ENCODE data around the gene SLC29A4.
"Not testable (repeated sequence)": the region's sequence is repeated elsewhere in the genome, so short reads cannot be mapped to it uniquely, and the experiment has no call there.

The SLC29A4 gene

DNA sequence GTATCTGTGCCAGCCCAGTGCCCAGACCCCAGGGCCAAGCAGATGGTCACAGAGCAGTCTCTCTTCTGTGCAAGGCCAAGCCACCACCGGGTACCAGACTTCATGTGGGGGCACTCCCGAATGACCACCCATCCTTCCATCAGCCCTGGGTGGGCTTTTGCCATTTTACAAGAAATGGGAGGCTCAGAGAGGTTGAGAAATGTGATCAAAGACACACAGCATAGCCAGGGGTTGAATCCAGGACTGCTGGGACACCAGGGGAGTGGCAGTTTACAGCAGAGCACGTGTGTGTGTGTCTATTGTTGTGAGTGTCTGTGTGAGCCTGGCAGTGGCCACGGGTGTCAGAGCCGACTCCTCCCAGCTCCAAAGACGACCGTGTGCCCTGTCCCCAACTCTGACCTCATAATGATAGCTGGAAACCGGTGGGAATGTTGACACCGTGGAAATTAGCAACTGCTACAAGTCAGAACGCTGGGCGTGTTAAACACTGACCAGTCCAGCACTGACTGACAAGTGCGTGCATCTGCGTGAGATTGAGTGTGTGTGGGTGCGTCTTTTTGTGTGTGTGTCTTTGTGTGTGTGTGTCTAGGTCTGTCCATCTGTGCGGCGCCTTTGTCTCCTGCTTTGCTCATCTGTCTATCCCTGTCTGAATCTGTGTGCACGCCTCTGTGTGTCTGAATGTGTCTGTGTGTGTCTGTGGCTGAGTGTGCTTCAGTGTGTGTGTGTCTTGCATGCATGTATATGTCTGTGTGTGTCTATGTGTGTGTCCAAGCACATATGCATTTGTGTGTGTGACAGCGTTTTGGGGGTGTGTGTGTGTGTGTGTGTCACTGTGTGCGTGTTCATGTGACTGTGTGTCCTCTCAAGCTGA, 17.2 kb upstream of the SLC29A4 start:
- TF ChIP-seq, protein P1, sequence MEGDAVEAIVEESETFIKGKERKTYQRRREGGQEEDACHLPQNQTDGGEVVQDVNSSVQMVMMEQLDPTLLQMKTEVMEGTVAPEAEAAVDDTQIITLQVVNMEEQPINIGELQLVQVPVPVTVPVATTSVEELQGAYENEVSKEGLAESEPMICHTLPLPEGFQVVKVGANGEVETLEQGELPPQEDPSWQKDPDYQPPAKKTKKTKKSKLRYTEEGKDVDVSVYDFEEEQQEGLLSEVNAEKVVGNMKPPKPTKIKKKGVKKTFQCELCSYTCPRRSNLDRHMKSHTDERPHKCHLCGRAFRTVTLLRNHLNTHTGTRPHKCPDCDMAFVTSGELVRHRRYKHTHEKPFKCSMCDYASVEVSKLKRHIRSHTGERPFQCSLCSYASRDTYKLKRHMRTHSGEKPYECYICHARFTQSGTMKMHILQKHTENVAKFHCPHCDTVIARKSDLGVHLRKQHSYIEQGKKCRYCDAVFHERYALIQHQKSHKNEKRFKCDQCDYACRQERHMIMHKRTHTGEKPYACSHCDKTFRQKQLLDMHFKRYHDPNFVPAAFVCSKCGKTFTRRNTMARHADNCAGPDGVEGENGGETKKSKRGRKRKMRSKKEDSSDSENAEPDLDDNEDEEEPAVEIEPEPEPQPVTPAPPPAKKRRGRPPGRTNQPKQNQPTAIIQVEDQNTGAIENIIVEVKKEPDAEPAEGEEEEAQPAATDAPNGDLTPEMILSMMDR (IDR thresholded peaks at IDR 0.05), result no peak
- no peak overlapping the region for H3K9ac ChIP-seq
- H3K4me3 ChIP-seq (ENCODE audit: low read depth, low read length), result no peak overlapping the region
- H3K9me3 ChIP-seq (ENCODE audit: control insufficient read depth, low read length), result no peaks in the 10 kb centered on the region
- no peaks in the 10 kb centered on the region for H3K27me3 ChIP-seq (ENCODE audit: control insufficient read depth, insufficient read depth, low read length)
- no peak overlapping the region for H2AFZ ChIP-seq
- no peak overlapping the region for H3K27ac ChIP-seq
- H3K4me1 ChIP-seq, result no peaks in the 10 kb centered on the region
- H3K79me2 ChIP-seq, result no peaks in the 10 kb centered on the region
- H3K36me3 ChIP-seq (ENCODE audit: control insufficient read depth, insufficient read depth, low read length), result no peaks in the 10 kb centered on the region
- H3K4me2 ChIP-seq (ENCODE audit: low read length), result no peak overlapping the region

DNA sequence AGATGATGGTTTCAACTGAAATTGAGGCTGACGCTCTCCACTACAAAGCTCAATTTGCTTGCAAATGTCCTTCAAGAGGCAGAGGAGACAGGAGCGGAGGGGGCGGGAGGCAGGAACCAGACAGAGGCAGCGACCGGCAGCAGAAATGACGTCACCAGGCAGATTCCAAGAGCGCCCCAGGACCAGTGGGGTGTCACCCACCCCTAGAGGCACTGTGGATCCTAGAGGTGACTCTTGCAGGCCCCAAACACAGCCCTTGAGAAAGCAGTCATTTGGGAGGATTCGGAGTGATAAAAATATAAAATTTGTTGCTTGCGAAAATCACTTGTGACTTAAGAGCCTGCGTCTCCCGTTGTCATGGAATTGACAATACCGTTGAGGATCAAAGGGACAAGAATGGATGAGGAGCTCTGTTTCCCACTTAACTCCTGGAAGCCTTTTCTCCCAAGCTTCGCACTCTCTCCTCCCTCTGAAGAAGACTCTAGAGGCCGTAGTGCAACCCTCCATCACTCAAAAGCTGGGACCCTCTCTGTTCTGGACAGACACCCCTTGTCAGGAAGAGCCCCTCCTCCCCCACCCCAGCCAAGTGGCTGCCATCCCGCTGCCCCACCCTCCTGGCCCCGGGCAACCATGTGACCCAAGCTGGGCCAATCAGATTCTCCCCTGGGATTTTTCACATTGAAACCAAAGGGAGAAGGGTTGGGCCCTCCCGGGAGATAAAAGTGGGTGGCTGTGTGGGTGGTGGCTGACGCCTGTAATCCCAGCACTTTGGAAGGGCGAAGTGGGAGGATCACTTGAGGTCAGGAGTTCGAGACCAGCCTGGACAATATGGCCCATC, 16.3 kb upstream of the SLC29A4 start:
- Histone ChIP-seq H3K36me3 (ENCODE audit: control insufficient read depth, insufficient read depth, low read length) (no peaks in the 10 kb centered on the region), H3K27ac (no peak overlapping the region), H3K4me2 (ENCODE audit: low read length) (no peak overlapping the region), H3K9ac (no peak overlapping the region), H2AFZ (no peak overlapping the region), H3K9me3 (ENCODE audit: control insufficient read depth, low read length) (no peaks in the 10 kb centered on the region), H3K79me2 (no peaks in the 10 kb centered on the region), H3K4me1 (no peaks in the 10 kb centered on the region), H3K27me3 (ENCODE audit: control insufficient read depth, insufficient read depth, low read length) (no peaks in the 10 kb centered on the region), H3K4me3 (ENCODE audit: low read depth, low read length) (no peak overlapping the region)
- TF ChIP-seq, protein P1 (IDR thresholded peaks at IDR 0.05), result no peak

DNA sequence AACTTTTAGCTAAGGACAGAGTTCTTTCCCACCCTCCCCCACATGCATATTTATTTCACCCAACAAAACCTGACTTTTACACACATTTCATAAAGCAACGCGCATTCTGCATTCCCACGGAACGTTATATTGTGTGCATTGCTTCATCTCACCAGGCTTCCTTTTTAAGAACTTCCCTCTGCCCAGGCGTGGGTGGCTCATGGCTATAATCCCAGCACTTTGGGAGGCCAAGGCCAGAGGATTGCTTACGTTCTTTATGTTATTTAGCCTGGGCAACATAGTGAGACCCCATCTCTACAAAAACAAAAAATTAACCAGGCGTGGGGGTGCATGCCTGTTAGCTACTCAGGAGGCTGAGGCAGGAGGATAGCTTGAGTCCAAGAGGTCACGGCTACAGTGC, 14.9 kb upstream of the SLC29A4 start:
- not testable (repeated sequence) for H3K4me1 ChIP-seq, H2AFZ ChIP-seq, H3K9ac ChIP-seq

DNA sequence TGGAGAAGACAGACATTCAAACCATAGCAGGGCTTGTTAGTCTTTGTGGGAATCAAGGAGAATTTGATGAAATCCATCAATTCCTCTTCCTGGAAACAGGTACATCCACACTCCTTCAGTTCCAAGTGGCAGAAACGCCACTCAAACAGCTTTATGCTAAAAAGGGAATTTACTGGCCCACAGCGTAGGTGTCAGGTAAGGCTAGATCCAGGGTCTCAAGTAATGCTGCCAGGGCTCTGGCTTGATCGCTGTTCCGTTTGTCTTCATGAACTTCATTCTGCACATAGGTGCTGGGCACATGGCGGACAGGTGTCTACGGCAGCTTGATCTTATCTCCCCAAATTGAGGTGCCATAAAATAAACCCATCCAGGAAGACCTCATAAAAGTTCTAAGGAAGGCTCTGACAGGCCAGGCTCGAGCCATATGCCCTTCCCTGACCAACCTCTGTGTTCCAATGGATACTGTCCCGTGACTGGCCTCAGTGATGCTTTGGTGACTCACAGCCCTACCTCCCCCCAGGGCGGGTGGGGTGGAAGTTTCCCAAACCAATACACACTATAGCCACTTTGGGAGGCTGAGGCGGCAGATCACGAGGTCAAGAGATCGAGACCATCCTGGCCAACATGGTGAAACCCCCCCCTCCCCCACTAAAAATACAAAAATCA, 12.6 kb upstream of the SLC29A4 start:
- H3K4me2 ChIP-seq (ENCODE audit: low read length); H3K9ac ChIP-seq; H3K9me3 ChIP-seq (ENCODE audit: control insufficient read depth, low read length); H2AFZ ChIP-seq; H3K36me3 ChIP-seq (ENCODE audit: control insufficient read depth, insufficient read depth, low read length); H3K4me1 ChIP-seq; H3K27ac ChIP-seq; H3K27me3 ChIP-seq (ENCODE audit: control insufficient read depth, insufficient read depth, low read length); H3K79me2 ChIP-seq; H3K4me3 ChIP-seq (ENCODE audit: low read depth, low read length): not testable (repeated sequence)

More for the DNA sequence above, 14.9 kb upstream of the SLC29A4 start:
- H3K4me2 ChIP-seq (ENCODE audit: low read length); H3K27ac ChIP-seq; H3K27me3 ChIP-seq (ENCODE audit: control insufficient read depth, insufficient read depth, low read length); H3K79me2 ChIP-seq; H3K9me3 ChIP-seq (ENCODE audit: control insufficient read depth, low read length); H3K4me3 ChIP-seq (ENCODE audit: low read depth, low read length); H3K36me3 ChIP-seq (ENCODE audit: control insufficient read depth, insufficient read depth, low read length): not testable (repeated sequence)

DNA sequence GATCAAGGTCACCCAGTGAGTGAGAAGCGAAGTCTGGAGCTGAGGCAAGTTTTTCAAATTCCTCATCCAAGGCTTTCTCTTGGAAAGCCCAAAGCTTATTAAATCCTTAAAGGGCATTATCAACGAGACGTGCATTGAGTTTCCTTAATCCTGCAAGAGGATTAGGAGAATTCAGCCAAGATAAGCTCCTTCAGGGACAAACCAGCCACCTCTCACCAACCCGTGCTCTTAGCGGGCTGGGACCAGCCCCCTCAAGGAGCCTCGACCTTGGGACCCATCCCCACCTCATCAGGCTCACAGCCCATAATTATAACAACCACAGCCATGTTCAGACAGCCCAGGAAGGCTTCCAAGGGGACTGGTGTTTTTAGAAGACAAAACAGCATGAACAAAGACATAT, 12.0 kb upstream of the SLC29A4 start:
- no peak overlapping the region for H3K4me3 ChIP-seq (ENCODE audit: low read depth, low read length)
- H3K27me3 ChIP-seq (ENCODE audit: control insufficient read depth, insufficient read depth, low read length), result no peaks in the 10 kb centered on the region
- H3K4me1 ChIP-seq, result no peaks in the 10 kb centered on the region
- no peaks in the 10 kb centered on the region for H3K79me2 ChIP-seq
- H3K4me2 ChIP-seq (ENCODE audit: low read length), result no peak overlapping the region
- H2AFZ ChIP-seq, result no peak overlapping the region
- no peaks in the 10 kb centered on the region for H3K9me3 ChIP-seq (ENCODE audit: control insufficient read depth, low read length)
- TF ChIP-seq, protein P1 (IDR thresholded peaks at IDR 0.05), result no peak
- no peaks in the 10 kb centered on the region for H3K36me3 ChIP-seq (ENCODE audit: control insufficient read depth, insufficient read depth, low read length)
- no peak overlapping the region for H3K9ac ChIP-seq
- H3K27ac ChIP-seq, result no peak overlapping the region

DNA sequence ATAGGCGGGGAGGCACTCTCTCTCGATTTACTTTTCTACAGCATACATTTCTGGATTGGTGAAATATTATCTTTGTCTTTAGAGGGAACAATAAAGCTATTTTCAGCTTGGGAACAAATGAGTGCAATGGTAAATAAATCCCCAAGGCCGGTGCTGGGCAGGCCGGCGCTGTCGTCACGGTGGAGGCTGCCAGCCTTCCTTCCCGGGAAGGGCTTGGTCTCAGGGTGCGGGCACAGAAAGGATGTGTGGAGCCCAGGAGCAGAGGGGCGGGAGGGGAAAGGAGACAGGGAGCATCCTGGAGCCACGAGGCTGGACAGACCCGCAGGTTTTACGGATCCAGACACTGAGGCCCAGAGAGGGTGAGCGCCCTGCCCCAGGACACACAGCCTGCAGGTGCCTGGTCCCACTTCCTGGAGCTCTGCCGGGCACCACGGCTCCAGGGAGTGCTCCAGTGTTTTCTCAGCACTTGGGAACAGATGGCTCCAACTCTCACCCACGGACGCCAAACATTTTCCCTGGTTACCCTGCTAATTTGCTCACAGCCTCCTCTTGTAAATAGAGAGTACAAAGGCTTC, 8.8 kb upstream of the SLC29A4 start:
- not testable (repeated sequence) for H3K4me3 ChIP-seq (ENCODE audit: low read depth, low read length); H3K4me1 ChIP-seq; H3K79me2 ChIP-seq; H3K9me3 ChIP-seq (ENCODE audit: control insufficient read depth, low read length); H3K9ac ChIP-seq; H3K27me3 ChIP-seq (ENCODE audit: control insufficient read depth, insufficient read depth, low read length); H2AFZ ChIP-seq; H3K4me2 ChIP-seq (ENCODE audit: low read length); H3K27ac ChIP-seq; H3K36me3 ChIP-seq (ENCODE audit: control insufficient read depth, insufficient read depth, low read length)
